Vagina (tissue), 2 donors: Measurements from ENCODE around the gene STARD7.

Experiments
- CTCF ChIP-seq, 3 experiments: fragments of 450-650 bp in 2 of 3; fragments of 200-600 bp in 1 of 3; sonication (generic) in 1 of 3; IDR thresholded peaks; one replicate each; pipeline ENCODE4 v1.5.1; 2017 to 2019; ENCODE audit warnings: antibody characterized with exemption in 3 of 3, mild to moderate bottlenecking in 2 of 3, moderate library complexity in 2 of 3
- POLR2A ChIP-seq, 2 donors: fragments of 450-650 bp; IDR thresholded peaks; one replicate each; pipeline ENCODE4 v1.6.1; 2017; ENCODE audit warnings: antibody characterized with exemption in 2 of 2, mild to moderate bottlenecking in 2 of 2, moderate library complexity in 2 of 2
- POLR2AphosphoS5 ChIP-seq, 2 donors: sonication (generic); formaldehyde crosslinking; IDR thresholded peaks; one replicate each; pipeline ENCODE4 v1.9.0; 2017; ENCODE audit warnings: antibody characterized with exemption in 2 of 2, mild to moderate bottlenecking in 2 of 2, low read depth in 1 of 2; ENCODE audit not compliant: insufficient read depth in 1 of 2

DNA sequence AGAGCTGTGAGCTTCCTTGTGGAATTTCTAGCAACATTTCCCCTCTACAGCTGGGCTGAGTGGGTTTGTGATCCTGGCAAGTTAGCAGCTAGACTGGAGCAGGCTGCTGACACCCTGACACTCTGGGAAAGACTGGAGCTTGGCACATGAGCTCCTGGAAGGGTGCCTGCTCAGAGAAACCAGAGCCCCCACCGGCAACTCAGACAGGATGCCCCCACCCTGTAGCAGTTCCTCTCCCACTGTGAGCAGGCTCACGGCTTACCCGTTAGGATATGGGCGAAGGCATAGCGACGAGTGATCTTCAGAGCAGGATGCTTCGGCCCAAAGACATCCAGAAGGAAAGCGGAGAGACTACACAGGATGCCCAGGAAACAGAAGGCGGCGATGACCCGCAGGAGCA, 45.9 kb upstream of the STARD7 start:
- TF ChIP-seq POLR2AphosphoS5 (IDR thresholded peaks at IDR 0.05; ENCODE audit: insufficient read depth in 1 of 2, low read depth in 1 of 2) = no peak
- no peak for TF ChIP-seq CTCF (IDR thresholded peaks at IDR 0.05)
- TF ChIP-seq POLR2A (IDR thresholded peaks at IDR 0.05) = no peak
